NT2/D1 (cell line): ENCODE data around the gene SARM1.

Experiments used
- DNase-seq: peaks from one replicate; pipeline ENCODE4 v3.0.0-alpha.2; 2011; ENCODE audit warnings: low read depth, low spot score
- H3K27me3 ChIP-seq: 2 replicates; pipeline ENCODE4 v1.6.0; 2011; ENCODE audit warnings: mild to moderate bottlenecking; ENCODE audit not compliant: insufficient read length, insufficient read depth
- H3K36me3 ChIP-seq: 2 replicates; pipeline ENCODE4 v1.6.1; 2011; ENCODE audit warnings: mild to moderate bottlenecking, low read length, mixed read lengths; ENCODE audit not compliant: insufficient read depth, insufficient read length
- H3K4me1 ChIP-seq: 2 replicates; pipeline ENCODE4 v1.5.1; 2011; ENCODE audit not compliant: insufficient read depth, insufficient read length
- H3K4me3 ChIP-seq: 2 replicates; pipeline ENCODE4 v1.5.1; 2011; ENCODE audit warnings: low read depth; ENCODE audit not compliant: insufficient read length
- H3K9ac ChIP-seq: 2 replicates; pipeline ENCODE4 v1.6.0; 2011; ENCODE audit warnings: low read depth; ENCODE audit not compliant: insufficient read length
- H3K9me3 ChIP-seq: 2 replicates; pipeline ENCODE4 v1.5.1; 2011; ENCODE audit warnings: mild to moderate bottlenecking, low read length; ENCODE audit not compliant: insufficient read depth
- SUZ12 ChIP-seq: IDR thresholded peaks from 2 replicates; pipeline ENCODE4 v1.6.1; 2011; ENCODE audit not compliant: insufficient read length, insufficient read depth; ENCODE audit errors: extremely low read depth
- YY1 ChIP-seq: IDR thresholded peaks from 2 replicates; pipeline ENCODE4 v1.6.1; 2011; ENCODE audit not compliant: insufficient read length, insufficient read depth
- ZNF274 ChIP-seq: IDR thresholded peaks from 2 replicates; pipeline ENCODE4 v1.6.1; 2011; ENCODE audit warnings: mild to moderate bottlenecking, low read depth, low read length

Gene SARM1

GRCh38 chr17:28328325-28328724, 43.2 kb upstream of the SARM1 start:
- peaks cover 64% of the 10 kb centered on the region for H3K36me3 ChIP-seq
- no peak for TF ChIP-seq SUZ12
- no peak for TF ChIP-seq ZNF274
- TF ChIP-seq YY1, result no peak
- H3K9me3 ChIP-seq, result no peaks in the 10 kb centered on the region
- H3K27me3 ChIP-seq, result no peaks in the 10 kb centered on the region
- H3K9ac ChIP-seq, result no peak overlapping the region
- H3K4me1 ChIP-seq, result no peaks in the 10 kb centered on the region
- H3K4me3 ChIP-seq, result no peak overlapping the region
- DNase-seq, result no peak

- peaks cover 53% of the 10 kb centered on the region for H3K36me3 ChIP-seq
These were observed 40.8 kb upstream of the SARM1 start for GRCh38 chr17:28330671-28331070.

GRCh38 chr17:28331891-28332420, 39.5 kb upstream of the SARM1 start:
- H3K9me3 ChIP-seq, result no peaks in the 10 kb centered on the region
- peaks cover 40% of the 10 kb centered on the region for H3K36me3 ChIP-seq
- H3K4me1 ChIP-seq, result no peaks in the 10 kb centered on the region
- TF ChIP-seq ZNF274, result no peak
- no peak for TF ChIP-seq YY1
- no peak for TF ChIP-seq SUZ12
- H3K4me3 ChIP-seq, result no peak overlapping the region
- H3K27me3 ChIP-seq, result no peaks in the 10 kb centered on the region
- DNase-seq, result no peak
- no peak overlapping the region for H3K9ac ChIP-seq

More at GRCh38 chr17:28330671-28331070, 40.8 kb upstream of the SARM1 start:
- Histone ChIP-seq H3K9ac (no peak overlapping the region), H3K4me1 (no peaks in the 10 kb centered on the region), H3K9me3 (no peaks in the 10 kb centered on the region), H3K27me3 (no peaks in the 10 kb centered on the region), H3K4me3 (no peak overlapping the region)
- no peak for DNase-seq
- TF ChIP-seq YY1, result no peak
- no peak for TF ChIP-seq SUZ12
- TF ChIP-seq ZNF274, result no peak

- Histone ChIP-seq H3K4me1 (no peaks in the 10 kb centered on the region), H3K4me3 (no peak overlapping the region), H3K9ac (no peak overlapping the region), H3K9me3 (no peaks in the 10 kb centered on the region), H3K27me3 (no peaks in the 10 kb centered on the region), H3K36me3 (peaks cover 32% of the 10 kb centered on the region)
- DNase-seq, result no peak
- TF ChIP-seq SUZ12 (no peak), YY1 (no peak), ZNF274 (no peak)
These were observed 38.3 kb upstream of the SARM1 start for GRCh38 chr17:28333083-28333746.

- Histone ChIP-seq H3K9me3 (no peaks in the 10 kb centered on the region), H3K4me1 (no peaks in the 10 kb centered on the region), H3K36me3 (peaks cover 30% of the 10 kb centered on the region), H3K4me3 (peak overlapping the region; percentile 71), H3K9ac (peak overlapping the region; percentile 65), H3K27me3 (no peaks in the 10 kb centered on the region)
- no peak for DNase-seq
- TF ChIP-seq SUZ12, result no peak
- no peak for TF ChIP-seq ZNF274
- no peak for TF ChIP-seq YY1
These were observed 37.3 kb upstream of the SARM1 start for GRCh38 chr17:28334171-28334570.

DNA sequence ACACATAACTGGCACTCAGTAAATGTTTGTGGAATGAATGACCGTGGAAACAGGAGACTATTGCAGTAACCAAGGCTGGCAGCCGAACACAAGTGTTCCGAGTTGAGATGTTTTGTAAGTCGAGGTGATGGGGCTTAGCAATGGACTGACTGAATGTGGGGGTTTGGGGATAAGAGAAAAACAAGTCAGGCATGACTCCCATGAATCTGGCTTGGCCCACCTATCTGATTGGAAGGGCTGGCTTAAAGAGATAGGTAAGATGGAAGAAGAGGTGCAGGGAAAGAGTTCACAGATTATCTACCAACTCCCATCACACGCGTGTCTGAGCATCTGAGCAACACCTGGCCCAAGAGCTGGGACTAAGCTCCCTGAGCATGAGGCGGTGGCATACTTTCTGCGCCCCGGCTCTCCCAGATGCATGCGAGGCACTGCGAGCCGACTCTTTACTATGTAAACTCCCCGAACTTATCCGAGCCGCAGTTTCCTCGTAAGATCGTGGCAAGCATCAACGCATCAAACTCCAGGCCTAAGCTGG, 36.8 kb upstream of the SARM1 start:
- DNase-seq, result no peak
- H3K9me3 ChIP-seq, result no peaks in the 10 kb centered on the region
- H3K4me1 ChIP-seq, result no peaks in the 10 kb centered on the region
- peak overlapping the region; percentile 71 for H3K4me3 ChIP-seq
- H3K9ac ChIP-seq, result peak overlapping the region; percentile 65
- no peak for TF ChIP-seq YY1
- no peak for TF ChIP-seq SUZ12
- no peak for TF ChIP-seq ZNF274
- peaks cover 32% of the 10 kb centered on the region for H3K36me3 ChIP-seq
- H3K27me3 ChIP-seq, result no peaks in the 10 kb centered on the region

- TF ChIP-seq YY1, result no peak
- no peak for TF ChIP-seq ZNF274
- no peak for TF ChIP-seq SUZ12
- Histone ChIP-seq H3K36me3 (peaks cover 38% of the 10 kb centered on the region), H3K27me3 (no peaks in the 10 kb centered on the region), H3K9ac (peak within 1 kb of the TSS; percentile 74), H3K4me1 (no peaks in the 10 kb centered on the region), H3K9me3 (no peaks in the 10 kb centered on the region), H3K4me3 (peak within 1 kb of the TSS; percentile 71)
- peak; percentile 98 for DNase-seq
These were observed 36.1 kb upstream of the SARM1 start, which contains the start of the genes IFT20 and TNFAIP1 for GRCh38 chr17:28335201-28335958. Gene IFT20 (minus strand): TSS chr17:28335472. CDS start chr17:28331985, 3,487 bp downstream. Gene TNFAIP1 (plus strand): TSS chr17:28335761. CDS start chr17:28339522, 3,761 bp downstream.
